8988T (cell line): ENCODE measurements around the gene SELENOS.

Source experiments
- DNase-seq: peaks from one replicate; pipeline ENCODE4 v3.0.0; 2011

The SELENOS gene

DNA sequence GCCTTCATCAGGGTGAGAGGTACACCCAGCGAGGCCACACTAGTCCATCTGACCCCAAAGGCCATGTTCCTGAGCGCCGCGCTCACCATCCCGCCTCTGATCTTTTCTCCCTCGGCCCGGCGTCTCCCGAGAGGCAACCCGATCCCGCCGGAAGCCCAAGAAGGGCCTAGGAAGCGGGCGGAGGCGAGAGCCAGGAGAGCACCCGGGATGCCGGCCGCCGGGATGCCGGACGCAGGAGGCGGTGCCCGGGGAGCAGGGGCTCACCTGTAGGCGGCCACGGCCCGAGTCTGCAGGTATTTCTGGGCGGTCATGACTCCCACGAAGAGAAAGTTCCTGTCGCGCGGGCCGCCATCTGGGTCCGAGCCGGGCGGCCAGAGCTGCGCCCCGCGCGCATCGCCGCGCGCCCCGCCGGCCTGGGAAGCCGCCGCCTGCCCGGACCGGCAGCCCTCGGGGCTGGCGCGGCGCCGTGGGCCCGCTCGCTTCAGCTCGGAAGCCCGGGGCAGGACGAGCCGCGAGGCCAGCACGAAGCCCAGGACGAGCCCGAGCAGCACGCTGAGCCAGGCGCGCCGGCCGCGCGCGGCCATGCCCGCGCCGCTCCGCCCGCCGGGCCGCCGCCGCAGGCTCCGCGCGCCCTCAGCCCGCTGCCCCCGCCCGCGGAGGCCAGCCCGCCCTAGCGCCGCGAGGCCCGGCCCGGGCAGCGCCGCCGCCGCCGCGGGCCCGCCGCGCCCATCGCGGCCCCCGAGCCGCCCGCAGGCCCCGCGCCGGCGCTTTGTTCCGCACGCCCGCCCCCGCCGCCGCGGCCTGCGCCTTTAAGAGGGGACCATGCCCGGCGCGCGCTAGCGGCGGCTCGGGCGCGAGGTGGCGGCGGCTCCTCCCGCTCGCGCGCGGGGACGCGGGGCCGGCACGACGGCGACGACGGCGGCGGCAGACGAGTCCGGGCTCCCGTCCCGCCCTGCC, 26.1 kb downstream of the SELENOS start:
- DNase-seq: peak; percentile 58

DNA sequence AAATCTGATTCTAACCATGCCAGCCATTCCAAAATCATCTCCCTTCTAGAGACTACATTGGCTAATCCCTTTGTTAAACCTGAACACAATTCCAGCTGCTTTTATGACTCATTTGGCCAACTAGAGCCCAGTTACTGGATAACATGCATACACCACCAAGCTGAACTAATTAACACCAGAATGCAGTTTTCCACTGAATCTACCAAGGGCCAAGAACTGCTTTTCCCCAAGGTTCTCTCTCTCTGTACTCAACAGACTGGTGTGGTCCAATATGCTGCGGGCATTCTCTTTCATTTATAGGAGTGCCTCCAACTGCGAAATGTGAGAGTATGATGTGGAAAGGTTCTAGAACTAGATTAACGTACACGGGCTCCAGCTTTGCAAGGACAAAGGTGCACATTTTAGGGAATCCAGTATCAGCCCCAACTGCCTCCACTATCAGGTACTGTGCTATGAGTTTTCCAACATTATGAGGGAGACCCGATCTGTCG, 26.9 kb downstream of the SELENOS start:
- DNase-seq: no peak

DNA sequence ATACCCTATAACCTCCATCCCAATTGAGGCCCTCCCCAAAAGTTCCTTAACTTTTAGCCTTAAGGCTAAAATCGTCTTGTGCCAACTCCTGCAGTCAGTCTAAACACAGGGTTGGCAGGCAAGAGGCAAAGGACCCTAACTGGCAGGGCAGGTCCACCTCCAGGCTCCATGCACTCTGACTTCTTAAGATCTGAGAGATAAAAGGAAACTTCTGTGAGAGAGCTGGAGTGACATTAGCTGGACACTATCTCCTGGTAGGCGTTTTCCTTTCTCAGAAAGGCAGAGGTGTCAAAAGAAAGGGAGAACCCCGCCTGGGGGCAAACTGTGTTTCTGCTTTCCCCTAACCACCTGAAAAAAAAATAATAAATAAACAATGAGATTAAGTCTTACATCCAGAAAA, 29.0 kb downstream of the SELENOS start:
- no peak for DNase-seq

DNA sequence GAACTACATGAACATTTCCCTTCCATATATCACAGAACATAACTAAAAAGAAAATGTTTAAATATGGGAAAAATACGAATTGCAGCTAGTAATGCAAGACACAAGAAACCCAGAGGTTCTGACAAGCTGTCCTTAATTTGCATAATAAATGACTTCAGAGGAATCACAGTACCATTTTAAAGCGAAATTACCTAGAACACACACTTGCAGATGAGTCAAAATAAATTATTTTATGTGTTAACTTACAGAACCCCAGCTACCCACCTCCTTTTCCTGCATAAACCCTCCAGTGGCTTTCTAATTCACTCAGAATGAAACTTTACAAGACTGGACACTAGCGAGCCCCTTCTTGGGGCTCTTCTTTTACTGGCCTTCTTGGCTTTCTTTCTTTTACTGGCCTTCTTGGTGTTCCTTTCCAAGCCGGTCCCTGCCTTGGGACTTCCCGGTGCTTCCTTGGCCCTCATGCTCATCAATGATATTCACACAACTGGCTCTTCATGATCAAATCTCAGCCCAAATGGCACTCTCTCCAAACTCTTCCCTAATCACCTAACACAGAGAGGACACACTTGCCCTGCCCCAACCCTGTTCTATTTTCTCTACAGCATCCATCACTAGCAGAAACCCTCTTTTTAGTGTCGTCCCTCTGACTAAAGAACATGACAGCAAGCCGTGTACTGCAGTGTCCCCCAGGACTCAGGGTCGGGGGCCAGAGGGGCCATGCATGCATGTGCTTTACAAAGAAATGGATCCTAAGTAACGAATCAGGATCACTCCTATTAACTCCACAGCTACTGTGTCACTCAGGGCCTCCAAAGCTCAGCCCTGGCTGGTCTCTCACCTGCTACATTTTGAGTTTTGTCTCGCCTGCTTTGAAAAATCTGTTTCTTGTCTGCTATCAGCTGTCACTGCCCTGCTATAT, 30.2 kb downstream of the SELENOS start:
- no peak for DNase-seq

DNA sequence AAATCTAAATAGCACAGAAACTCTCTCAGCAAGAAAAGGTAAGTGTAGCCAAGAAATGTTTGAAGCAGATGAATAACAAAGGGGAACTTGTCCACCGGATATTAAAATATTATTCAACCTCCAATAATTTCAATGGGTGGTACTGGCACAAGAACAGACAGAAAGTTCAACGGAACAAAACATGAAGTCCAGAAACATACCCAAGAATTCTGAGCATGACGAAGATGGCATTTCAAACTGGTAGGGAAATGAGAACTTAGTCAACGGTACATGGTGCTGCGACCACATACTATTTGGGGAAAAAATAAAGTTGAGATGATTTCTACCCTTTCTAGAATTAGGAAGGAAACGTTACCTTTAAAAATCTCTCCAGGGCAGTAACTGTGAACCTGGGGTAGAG, 30.9 kb downstream of the SELENOS start:
- DNase-seq: no peak

DNA sequence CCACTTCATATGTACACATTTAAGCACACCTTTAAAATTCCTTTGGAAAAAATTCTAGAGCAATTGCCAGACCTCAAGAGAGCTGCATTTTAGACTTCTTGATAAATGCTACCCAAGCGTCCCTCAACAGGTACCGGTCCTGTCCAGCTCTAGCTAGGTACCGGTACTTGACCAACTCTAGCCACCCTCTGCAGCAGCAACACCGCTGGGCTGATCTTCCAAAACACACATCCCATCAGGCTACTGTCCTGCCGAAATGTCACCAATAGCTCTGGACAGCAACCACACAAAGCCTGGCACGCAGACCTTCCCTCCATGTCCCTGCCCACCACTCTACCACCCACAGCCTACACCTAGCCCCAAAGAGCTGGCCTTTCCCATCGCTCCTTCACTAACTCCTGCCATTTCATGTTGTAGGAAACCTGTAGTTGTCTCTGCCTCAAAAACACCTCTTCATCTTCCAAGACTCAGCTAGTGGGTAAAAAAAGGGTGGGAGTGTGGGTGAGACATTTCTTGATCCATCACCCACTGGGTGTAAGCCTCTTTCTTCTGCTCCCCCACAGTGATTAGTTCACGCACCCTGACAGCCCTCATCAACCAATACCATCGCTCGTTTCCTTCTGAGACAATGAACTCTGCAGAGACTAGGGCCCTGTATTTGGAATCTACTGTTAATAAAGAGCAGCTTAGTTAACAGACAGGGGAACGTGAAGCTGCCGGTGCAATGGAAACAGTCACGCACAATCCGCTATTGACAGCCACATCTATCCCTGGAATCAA, 32.2 kb downstream of the SELENOS start:
- DNase-seq: no peak

DNA sequence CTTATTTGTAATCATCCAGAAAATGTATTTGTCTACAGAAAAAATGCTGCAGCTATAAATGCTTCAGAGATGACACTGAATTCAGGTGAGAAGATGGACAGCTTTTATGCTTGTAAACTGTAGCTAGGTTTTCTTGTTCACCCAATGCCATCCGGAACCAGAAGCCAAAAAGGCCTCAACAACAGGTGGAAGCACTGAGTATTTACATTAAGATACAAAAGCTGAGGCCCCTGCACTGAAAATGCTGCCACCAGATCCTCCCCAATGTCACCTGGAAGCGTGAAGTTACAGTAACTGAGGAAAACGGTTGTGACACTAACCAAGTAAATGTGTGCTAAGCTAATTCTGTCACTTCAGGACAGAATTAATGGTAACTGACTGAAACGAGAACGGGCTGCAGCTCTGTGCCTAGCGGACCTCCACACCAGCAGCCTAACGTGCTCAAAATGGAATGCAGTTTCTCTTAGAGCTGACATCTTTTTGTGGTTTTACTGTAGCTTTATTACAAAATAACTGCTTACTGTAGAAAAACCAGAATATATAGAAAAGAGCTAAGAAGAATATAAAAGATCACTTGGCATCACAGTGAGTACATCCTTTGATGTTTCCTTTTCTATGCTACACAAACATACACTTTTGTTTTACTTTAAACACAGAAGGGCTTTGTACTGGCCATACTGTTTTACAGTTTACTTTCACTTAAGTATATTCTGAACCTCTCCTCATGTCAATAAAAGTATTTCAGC, 33.1 kb downstream of the SELENOS start:
- DNase-seq: no peak

DNA sequence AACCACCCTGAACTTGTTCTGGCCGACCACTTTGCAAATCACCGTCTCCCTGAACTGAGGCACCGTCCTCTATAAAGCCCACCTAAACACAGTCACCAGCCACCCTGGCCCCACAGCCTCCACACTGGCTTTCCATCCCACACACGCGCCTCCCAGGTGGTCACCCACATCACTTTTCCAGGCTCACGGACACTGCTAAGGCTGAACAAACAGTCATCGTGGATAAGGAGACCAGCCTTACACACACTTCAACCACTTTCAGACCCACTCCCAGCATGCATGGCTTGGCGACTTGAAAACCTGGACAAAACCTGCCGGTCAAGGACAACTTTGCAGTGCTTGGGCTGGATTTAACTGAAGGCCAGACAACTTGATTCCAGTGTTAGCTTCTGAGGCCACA, 33.9 kb downstream of the SELENOS start:
- no peak for DNase-seq

DNA sequence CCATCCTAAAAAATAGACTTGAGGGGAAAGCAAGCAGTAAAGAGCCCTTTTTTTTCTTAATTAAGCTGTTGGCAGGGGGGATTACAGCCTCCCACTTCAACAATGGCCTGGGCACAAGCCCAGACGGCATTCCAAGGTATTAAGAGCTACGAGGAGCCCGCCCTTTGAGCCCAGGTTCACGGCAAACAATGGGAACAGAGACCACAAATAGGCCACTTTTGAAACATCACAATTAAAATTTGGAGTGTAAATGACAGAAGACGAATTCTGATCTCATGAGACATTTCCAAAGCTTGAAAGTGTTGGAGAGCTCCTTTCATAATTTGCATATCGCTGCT, 34.3 kb downstream of the SELENOS start:
- no peak for DNase-seq

DNA sequence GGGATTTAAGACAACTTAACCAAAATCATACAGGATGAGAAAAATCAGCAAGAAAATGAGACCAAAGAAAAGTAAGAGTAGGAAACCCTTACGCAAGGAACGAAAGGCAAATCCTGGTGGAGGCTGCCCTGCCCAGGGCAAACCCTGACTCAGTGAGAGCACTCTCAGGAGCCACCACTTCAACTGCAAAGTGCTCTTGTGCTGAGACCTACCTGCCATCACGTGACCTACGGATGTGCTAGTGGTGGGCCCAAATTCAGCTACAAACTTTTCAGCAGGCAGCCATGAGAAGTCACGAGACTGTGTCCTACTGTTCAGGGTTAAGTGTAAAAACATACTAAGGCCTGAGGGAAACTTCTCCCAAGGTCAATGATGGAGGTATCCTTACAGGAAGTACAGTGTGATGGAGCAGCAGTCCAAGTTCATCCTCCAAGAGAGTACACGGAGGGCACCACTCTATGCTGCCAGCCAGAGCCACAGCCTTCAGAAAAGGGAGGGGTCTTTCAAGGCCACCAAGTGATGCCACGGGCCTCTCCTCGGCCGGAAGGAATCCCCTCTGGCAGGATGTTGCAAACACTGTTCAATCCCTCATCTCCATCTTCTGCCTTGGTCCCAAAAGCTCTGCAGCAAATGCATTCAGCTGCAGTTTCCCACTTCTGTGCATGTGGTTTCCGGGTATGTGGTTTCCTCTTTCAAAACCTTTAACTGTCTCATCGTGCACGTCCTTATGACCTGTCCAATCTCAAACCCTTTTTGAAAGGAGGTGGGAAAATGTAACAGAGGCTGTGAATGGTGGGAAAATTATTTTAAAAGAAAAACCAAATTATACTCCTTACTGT, 34.9 kb downstream of the SELENOS start:
- DNase-seq: no peak

DNA sequence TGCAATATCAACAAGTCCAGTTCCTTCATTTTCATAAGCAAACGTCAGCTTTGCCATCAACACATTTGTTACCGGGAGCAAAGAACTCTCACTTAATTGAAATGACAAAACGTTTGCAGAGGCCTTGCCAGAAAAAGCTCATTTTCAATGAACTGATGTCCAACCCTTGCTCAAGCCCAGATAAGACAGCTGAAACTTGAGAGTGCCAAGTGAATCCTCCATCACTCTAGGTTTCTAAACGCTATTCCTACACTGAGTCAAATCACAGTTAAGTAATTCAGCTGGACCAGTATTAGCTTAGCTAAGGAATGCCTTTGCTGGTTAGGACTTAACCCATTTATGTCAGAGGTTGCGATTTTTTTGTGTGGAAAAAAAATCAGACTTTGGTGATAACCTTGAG, 36.9 kb downstream of the SELENOS start:
- DNase-seq: no peak

DNA sequence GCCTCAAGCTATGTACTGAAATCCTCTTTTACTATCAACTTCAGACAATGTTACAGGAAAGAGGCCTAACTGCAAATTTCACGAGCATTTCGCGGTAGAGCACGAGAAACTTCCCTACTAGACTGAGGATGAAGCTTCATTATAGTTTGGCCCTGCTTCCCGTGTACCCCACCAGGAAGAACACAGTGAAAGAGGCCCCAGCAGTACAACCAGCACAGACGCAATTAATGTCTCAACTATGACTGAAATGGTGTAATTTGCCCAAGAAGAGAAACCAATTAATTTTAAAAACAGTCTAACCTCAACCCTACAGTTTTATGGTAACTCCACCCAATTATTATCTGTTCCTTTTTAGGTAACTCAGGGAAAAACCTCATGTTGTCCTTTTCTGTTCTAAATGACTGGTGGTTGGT, 37.6 kb downstream of the SELENOS start:
- DNase-seq: no peak

DNA sequence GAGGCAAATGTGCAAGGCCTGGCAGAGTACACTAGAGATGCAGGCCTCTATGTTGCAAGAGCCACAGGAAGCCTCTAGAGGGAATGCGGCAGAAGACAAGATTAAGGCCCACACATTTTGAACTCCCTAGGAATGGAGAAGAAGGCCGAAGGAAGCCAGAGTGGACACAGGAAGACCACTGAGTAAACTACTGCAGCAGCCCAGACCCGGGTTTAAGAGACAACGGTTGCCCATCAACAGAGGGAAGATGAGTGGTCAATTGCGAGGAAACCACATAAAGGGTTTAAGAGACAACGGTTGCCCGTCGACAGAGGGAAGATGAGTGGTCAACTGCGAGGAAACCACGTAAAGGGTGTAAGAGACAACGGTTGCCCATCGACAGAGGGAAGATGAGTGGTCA, 40.0 kb downstream of the SELENOS start:
- DNase-seq: no peak

DNA sequence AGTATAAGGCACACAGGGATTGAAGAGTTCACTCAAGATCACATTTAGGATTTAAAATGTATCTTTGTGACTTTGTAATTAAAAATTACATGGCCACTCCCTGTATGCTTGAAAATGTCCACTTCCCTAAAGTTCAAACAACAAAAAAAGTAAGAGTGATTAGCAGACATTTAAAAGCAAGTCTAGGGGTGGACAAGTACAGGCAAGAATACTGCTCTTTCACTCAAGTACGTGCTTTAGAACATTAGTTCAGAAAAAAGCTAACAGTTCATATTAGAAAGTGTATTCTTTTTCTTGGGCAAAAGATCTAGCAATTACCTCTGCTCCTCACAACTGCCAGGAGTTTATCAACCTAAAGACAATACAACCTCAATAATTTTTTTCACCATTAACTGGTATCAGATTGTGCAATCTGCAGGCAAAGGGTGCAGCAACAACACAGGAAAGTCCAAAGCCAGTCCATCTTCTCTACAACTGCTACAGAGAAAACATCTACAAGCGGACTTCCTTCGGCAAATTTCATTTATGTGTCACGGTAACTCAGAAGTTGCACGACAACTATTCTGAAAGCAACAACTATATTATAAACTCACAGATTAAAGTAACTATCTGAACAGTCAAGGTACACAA, 43.5 kb downstream of the SELENOS start:
- no peak for DNase-seq

DNA sequence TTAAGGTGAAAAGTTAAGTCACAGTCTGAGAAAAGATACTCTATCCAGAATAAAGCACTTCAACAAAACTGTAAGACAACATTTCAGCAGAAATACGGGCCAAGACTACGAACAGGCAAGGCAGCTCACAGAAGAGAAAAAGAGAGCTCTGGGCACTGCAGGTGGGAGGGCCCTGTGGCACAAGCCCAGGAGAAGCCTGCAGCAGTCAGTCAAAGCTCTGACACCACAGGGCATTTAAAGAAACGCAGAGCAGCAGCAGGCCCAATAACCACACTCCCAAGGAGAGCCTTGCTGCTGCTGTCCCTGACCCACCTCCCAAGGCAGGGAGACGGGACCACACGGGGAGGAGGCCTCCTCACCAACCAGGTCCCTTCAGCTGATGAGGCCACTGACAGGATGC, 44.6 kb downstream of the SELENOS start:
- DNase-seq: no peak

DNA sequence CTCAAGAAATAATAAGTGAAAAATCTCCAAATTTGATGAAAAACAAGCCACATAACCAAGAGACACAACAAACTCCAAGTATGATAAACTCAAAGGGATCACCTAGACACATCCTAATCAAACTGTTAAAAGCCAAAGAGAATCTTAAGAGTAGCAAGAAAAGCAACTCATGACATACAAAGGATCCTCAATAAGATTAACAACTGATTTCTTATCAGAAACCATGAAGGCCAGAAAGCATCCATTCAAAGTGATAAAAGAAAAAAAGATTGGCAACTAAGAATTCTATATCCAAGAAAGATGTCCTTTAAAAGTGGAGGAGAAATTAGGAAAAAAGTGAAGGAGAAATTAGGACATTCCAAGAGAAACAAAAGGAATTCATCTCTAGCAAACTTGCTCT, 49.0 kb downstream of the SELENOS start:
- DNase-seq: no peak

DNA sequence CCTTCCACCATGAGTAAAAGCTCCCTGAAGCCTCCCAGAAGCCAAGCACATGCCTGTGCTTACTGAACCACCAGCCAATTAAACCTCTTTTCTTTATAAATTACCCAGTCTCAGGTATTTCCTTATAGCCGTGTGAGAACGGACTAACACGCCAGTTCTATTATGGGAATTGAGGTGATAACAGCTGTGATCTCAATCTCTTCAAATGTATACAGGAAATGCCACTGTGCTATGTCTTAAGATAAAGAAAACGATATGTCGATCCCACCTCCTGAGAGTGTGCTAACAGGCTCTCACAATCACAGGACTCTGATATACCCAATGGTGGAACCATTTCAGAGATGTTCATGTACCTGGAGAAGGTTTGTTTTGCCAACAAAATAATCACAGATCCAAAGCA, 51.6 kb downstream of the SELENOS start:
- no peak for DNase-seq
